A549 (cell line): Measurements from ENCODE around the gene CFAP73. TPM values are rescaled to one million over a fixed set of nuclear protein-coding genes. Genes with fewer than 3 reads are reported as not detected.

ENCODE experiments used
- ATOH8 ChIP-seq: fragments of 250-450 bp; sonication (Bioruptor Pico); IDR thresholded peaks from 2 replicates; pipeline ENCODE4 v1.5.0; 2020; ENCODE audit warnings: low read depth, mild to moderate bottlenecking, moderate library complexity
- BCL3 ChIP-seq: fragments of >200 bp; sonication (Bioruptor Twin); formaldehyde crosslinking; IDR thresholded peaks from 3 replicates; pipeline ENCODE4 v1.6.1; 2016
- BHLHE40 ChIP-seq: IDR thresholded peaks from 2 replicates; pipeline ENCODE4 v1.6.1; 2012; ENCODE audit warnings: low read depth, low read length, inconsistent platforms
- CBX8 ChIP-seq: fragments of 200-600 bp; sonication (generic); IDR thresholded peaks from 2 replicates; pipeline ENCODE4 v1.6.1; 2016
- CEBPB ChIP-seq, 2 experiments: fragments of >200 bp in 1 of 2; sonication (Bioruptor Twin) in 1 of 2; formaldehyde crosslinking in 1 of 2; IDR thresholded peaks; 2 replicates each; pipeline ENCODE4 v1.6.1; 2012 to 2016
- CHD4 ChIP-seq: fragments of 200-600 bp; sonication (generic); IDR thresholded peaks from 2 replicates; pipeline ENCODE4 v1.6.1; 2016; ENCODE audit warnings: antibody characterized with exemption, mild to moderate bottlenecking, borderline replicate concordance
- E2F6 ChIP-seq: IDR thresholded peaks from 2 replicates; pipeline ENCODE4 v1.6.1; 2012; ENCODE audit warnings: low read depth, borderline replicate concordance
- EHF ChIP-seq: fragments of 250-450 bp; sonication (Bioruptor Pico); IDR thresholded peaks from 2 replicates; pipeline ENCODE4 v1.5.0; 2020; ENCODE audit warnings: mild to moderate bottlenecking
- EHMT2 ChIP-seq: fragments of 200-600 bp; sonication (generic); IDR thresholded peaks from 2 replicates; pipeline ENCODE4 v1.6.1; 2016; ENCODE audit warnings: antibody characterized with exemption, low read depth, mild to moderate bottlenecking, moderate library complexity
- EP300 ChIP-seq, 2 experiments: fragments of >200 bp; sonication (Bioruptor Twin); formaldehyde crosslinking; IDR thresholded peaks; 2 replicates in 1 of 2; 3 replicates in 1 of 2; pipeline ENCODE4 v1.6.1; 2016 to 2017
- ESRRA ChIP-seq: fragments of 150-350 bp; IDR thresholded peaks from 2 replicates; pipeline ENCODE4 v1.6.1; 2014; ENCODE audit warnings: mild to moderate bottlenecking, low read length, borderline replicate concordance
- FOXS1 ChIP-seq: fragments of 250-450 bp; sonication (Bioruptor Pico); IDR thresholded peaks from 2 replicates; pipeline ENCODE4 v1.5.0; 2020; ENCODE audit warnings: mild to moderate bottlenecking, moderate library complexity
- GATA3 ChIP-seq: IDR thresholded peaks from 2 replicates; pipeline ENCODE4 v1.6.1; 2012; ENCODE audit warnings: borderline replicate concordance
- HES2 ChIP-seq: fragments of >200 bp; sonication (Bioruptor Twin); formaldehyde crosslinking; IDR thresholded peaks from 2 replicates; pipeline ENCODE4 v1.6.1; 2016
- HOXA7 ChIP-seq: fragments of 250-450 bp; sonication (Bioruptor Pico); IDR thresholded peaks from 2 replicates; pipeline ENCODE4 v1.5.0; 2020; ENCODE audit warnings: mild to moderate bottlenecking, moderate library complexity
- HOXB5 ChIP-seq: fragments of 250-450 bp; sonication (Bioruptor Pico); IDR thresholded peaks from 2 replicates; pipeline ENCODE4 v1.5.0; 2020; ENCODE audit warnings: mild to moderate bottlenecking, moderate library complexity
- JUN ChIP-seq, 2 experiments: fragments of >200 bp; sonication (Bioruptor Twin); formaldehyde crosslinking; IDR thresholded peaks; 2 replicates in 1 of 2; 3 replicates in 1 of 2; pipeline ENCODE4 v1.6.1; 2016 to 2017
- KDM1A ChIP-seq: fragments of 200-600 bp; sonication (generic); IDR thresholded peaks from 2 replicates; pipeline ENCODE4 v1.6.1; 2016; ENCODE audit warnings: low read depth, mild to moderate bottlenecking
- MAX ChIP-seq: IDR thresholded peaks from 2 replicates; pipeline ENCODE4 v1.6.1; 2012
- MAZ ChIP-seq: fragments of 150-350 bp; IDR thresholded peaks from 2 replicates; pipeline ENCODE4 v1.6.1; 2014; ENCODE audit warnings: antibody characterized with exemption, low read depth, low read length, borderline replicate concordance
- MYC ChIP-seq: IDR thresholded peaks from 2 replicates; pipeline ENCODE4 v1.6.1; 2012; ENCODE audit warnings: mild to moderate bottlenecking, inconsistent platforms, low read length, improper control_type of control experiment, borderline replicate concordance
- NFE2L2 ChIP-seq: fragments of 150-350 bp; conservative IDR thresholded peaks from 2 replicates; pipeline ENCODE4 v1.6.1; 2014; ENCODE audit warnings: low read length
- NPAS2 ChIP-seq: fragments of 250-450 bp; sonication (Bioruptor Pico); IDR thresholded peaks from 2 replicates; pipeline ENCODE4 v1.8.0; 2022; ENCODE audit warnings: mild to moderate bottlenecking, moderate library complexity, borderline replicate concordance
- NR3C1 ChIP-seq: fragments of >200 bp; sonication (Bioruptor Twin); formaldehyde crosslinking; IDR thresholded peaks from 3 replicates; pipeline ENCODE4 v1.6.1; 2017
- PBX3 ChIP-seq: IDR thresholded peaks from 2 replicates; pipeline ENCODE4 v1.6.1; 2012
- PHF8 ChIP-seq: fragments of 200-600 bp; sonication (generic); IDR thresholded peaks from 2 replicates; pipeline ENCODE4 v1.6.1; 2016; ENCODE audit warnings: low read depth, mild to moderate bottlenecking, antibody characterized with exemption, moderate library complexity, borderline replicate concordance
- RAD21 ChIP-seq, 2 experiments: fragments of >200 bp in 1 of 2; sonication (Bioruptor Twin) in 1 of 2; formaldehyde crosslinking in 1 of 2; IDR thresholded peaks in 1 of 2; conservative IDR thresholded peaks in 1 of 2; 2 replicates in 1 of 2; 3 replicates in 1 of 2; pipeline ENCODE4 v1.6.1; 2012 to 2018; ENCODE audit warnings: inconsistent platforms in 1 of 2
- RCOR1 ChIP-seq: fragments of 150-350 bp; IDR thresholded peaks from 2 replicates; pipeline ENCODE4 v1.6.1; 2014; ENCODE audit warnings: antibody characterized with exemption, low read length, low read depth
- REST ChIP-seq: fragments of 200-600 bp; sonication (generic); IDR thresholded peaks from 2 replicates; pipeline ENCODE4 v1.6.1; 2016; ENCODE audit warnings: antibody characterized with exemption, mild to moderate bottlenecking, moderate library complexity
- RFX5 ChIP-seq: fragments of 450-650 bp; IDR thresholded peaks from 2 replicates; pipeline ENCODE4 v1.7.1; 2014; ENCODE audit warnings: antibody characterized with exemption, mild to moderate bottlenecking, moderate library complexity
- SMC3 ChIP-seq: fragments of >200 bp; sonication (Bioruptor Twin); formaldehyde crosslinking; IDR thresholded peaks from 3 replicates; pipeline ENCODE4 v1.6.1; 2018; ENCODE audit warnings: inconsistent platforms
- SREBF2 ChIP-seq: fragments of 450-650 bp; IDR thresholded peaks from 2 replicates; pipeline ENCODE4 v1.6.1; 2014; ENCODE audit warnings: mild to moderate bottlenecking, moderate library complexity
- TFCP2L1 ChIP-seq: fragments of 250-450 bp; sonication (Bioruptor Pico); IDR thresholded peaks from 2 replicates; pipeline ENCODE4 v1.5.0; 2021; ENCODE audit warnings: mild to moderate bottlenecking
- USF2 ChIP-seq: fragments of 450-650 bp; IDR thresholded peaks from 2 replicates; pipeline ENCODE4 v1.6.1; 2014; ENCODE audit warnings: antibody characterized with exemption
- polyA plus RNA-seq, 4 experiments: library from polyadenylated mRNA; depleted of rRNA in 3 of 4; stranded (reverse); fragments of >200 nt; fragmentation: RNase III in 1 of 4; extraction: RNeasy Plus Mini Kit Qiagen cat#74134 plus additional on column Dnase treatment in 1 of 4; gene quantifications; 2 replicates in 3 of 4; 3 replicates in 1 of 4; pipeline ENCODE4 v1.2.3, GENCODE V29; 2011 to 2017

The CFAP73 gene
- polyA plus RNA-seq, 2 of the 4 experiments (the other 2 are of a cell fraction), result 0.05 TPM; not detected in 1

- no peak for TF ChIP-seq RCOR1
- TF ChIP-seq JUN (IDR thresholded peaks at IDR 0.05), result peak; percentile 83 to 92
- TF ChIP-seq MYC, result no peak; the same call in 1 of the 2 replicates
- TF ChIP-seq SREBF2, result no peak
- no peak for TF ChIP-seq CBX8
- TF ChIP-seq NPAS2 (CRISPR knock-in tag), result no peak
- peak; percentile 58; the same call in 1 of the 2 replicates for TF ChIP-seq EHF (CRISPR knock-in tag)
- no peak for TF ChIP-seq FOXS1 (CRISPR knock-in tag)
- no peak for TF ChIP-seq PBX3
- peak; percentile 96 for TF ChIP-seq USF2
- TF ChIP-seq E2F6, result peak; percentile 35; the same call in 1 of the 2 replicates
- TF ChIP-seq CEBPB (IDR thresholded peaks at IDR 0.05), result no peak
- peak; percentile 62 for TF ChIP-seq BCL3
- no peak for TF ChIP-seq REST
- TF ChIP-seq NR3C1, result no peak
- peak; percentile 29; the same call in 1 of the 2 replicates for TF ChIP-seq KDM1A
- peak; percentile 97 for TF ChIP-seq MAX
- TF ChIP-seq CHD4, result no peak
- TF ChIP-seq RFX5, result peak; percentile 60; the same call in 1 of the 2 replicates
- TF ChIP-seq GATA3, result peak; percentile 72
- no peak; the same call in 1 of the 2 replicates for TF ChIP-seq HOXA7
- TF ChIP-seq HOXB5 (CRISPR knock-in tag), result 0 out of 2 replicates have a peak, but pooled peaks have one; percentile 61
- TF ChIP-seq MAZ, result no peak
- no peak for TF ChIP-seq RAD21 (conservative IDR thresholded peaks at IDR 0.05 in 1 of 2, IDR thresholded peaks at IDR 0.05 in 1 of 2)
- TF ChIP-seq BHLHE40, result peak; percentile 51; the same call in 1 of the 2 replicates
- TF ChIP-seq ATOH8 (CRISPR knock-in tag), result no peak
- no peak for TF ChIP-seq HES2
- no peak for TF ChIP-seq EP300 (IDR thresholded peaks at IDR 0.05)
- no peak for TF ChIP-seq SMC3
- peak; percentile 41; the same call in 1 of the 2 replicates for TF ChIP-seq TFCP2L1 (CRISPR knock-in tag)
- TF ChIP-seq ESRRA, result no peak
- TF ChIP-seq PHF8, result peak; percentile 99
- no peak for TF ChIP-seq EHMT2
- TF ChIP-seq NFE2L2, result no peak
These were observed 35.9 kb downstream of the CFAP73 start, which contains the start of the genes DDX54 and RITA1 (continued) for GRCh38 chr12:113185180-113186032.
